OCI-LY3 (cell line): ENCODE measurements around the gene SH3PXD2A.

Experiments
- EZH2phosphoT487 ChIP-seq: fragments of 200-600 bp; shearing (Covaris generic); IDR thresholded peaks from 2 replicates; pipeline ENCODE4 v1.6.1; 2018; ENCODE audit warnings: antibody characterized with exemption, mixed run types, low read depth
- TF ChIP-seq, protein P1 (sequence below): fragments of 200-600, 300-600 bp; sonication (generic); IDR thresholded peaks from 2 replicates; pipeline ENCODE4 v1.5.1; 2014; ENCODE audit warnings: antibody characterized with exemption, low read length, low read depth

DNA sequence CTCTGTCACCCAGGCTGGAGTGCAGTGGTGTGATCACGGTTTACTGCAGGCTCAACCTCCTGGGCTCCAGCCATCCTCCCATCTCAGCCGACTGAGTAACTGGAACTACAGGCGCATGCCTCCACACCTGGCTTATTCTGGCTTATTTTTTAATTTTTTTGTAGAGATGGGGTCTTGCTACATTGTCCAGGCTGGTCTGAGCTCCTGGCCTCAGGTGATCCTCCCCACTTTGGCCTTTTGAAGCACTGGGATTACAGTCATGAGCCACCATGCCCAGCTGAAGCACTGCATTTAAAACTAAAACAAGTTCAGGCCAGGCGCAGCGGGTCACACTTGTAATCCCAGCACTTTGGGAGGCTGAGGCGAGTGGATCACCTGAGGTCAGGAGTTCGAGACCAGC, 8.0 kb downstream of the SH3PXD2A start:
- TF ChIP-seq, protein P1, sequence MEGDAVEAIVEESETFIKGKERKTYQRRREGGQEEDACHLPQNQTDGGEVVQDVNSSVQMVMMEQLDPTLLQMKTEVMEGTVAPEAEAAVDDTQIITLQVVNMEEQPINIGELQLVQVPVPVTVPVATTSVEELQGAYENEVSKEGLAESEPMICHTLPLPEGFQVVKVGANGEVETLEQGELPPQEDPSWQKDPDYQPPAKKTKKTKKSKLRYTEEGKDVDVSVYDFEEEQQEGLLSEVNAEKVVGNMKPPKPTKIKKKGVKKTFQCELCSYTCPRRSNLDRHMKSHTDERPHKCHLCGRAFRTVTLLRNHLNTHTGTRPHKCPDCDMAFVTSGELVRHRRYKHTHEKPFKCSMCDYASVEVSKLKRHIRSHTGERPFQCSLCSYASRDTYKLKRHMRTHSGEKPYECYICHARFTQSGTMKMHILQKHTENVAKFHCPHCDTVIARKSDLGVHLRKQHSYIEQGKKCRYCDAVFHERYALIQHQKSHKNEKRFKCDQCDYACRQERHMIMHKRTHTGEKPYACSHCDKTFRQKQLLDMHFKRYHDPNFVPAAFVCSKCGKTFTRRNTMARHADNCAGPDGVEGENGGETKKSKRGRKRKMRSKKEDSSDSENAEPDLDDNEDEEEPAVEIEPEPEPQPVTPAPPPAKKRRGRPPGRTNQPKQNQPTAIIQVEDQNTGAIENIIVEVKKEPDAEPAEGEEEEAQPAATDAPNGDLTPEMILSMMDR: no peak
- TF ChIP-seq EZH2phosphoT487: no peak
